ENCODE results near the gene EP400.

EP400 gene

GRCh38 chr12:132123970-132124765, 174.4 kb downstream of the EP400 start:
- DNase-seq (ENCODE audit: low spot score), result no peak

- DNase-seq (ENCODE audit: low spot score), result no peak
Observed at GRCh38 chr12:132124766-132125425, 175.2 kb downstream of the EP400 start.

GRCh38 chr12:132125736-132126135, 176.0 kb downstream of the EP400 start:
- no peak for DNase-seq (ENCODE audit: low spot score)

- no peak for DNase-seq (ENCODE audit: low spot score)
Observed at GRCh38 chr12:132127041-132127440, 177.3 kb downstream of the EP400 start.

GRCh38 chr12:132129007-132129406, 179.3 kb downstream of the EP400 start:
- DNase-seq (ENCODE audit: low spot score), result no peak

- no peak for DNase-seq (ENCODE audit: low spot score)
Observed at GRCh38 chr12:132130690-132131089, 180.9 kb downstream of the EP400 start.

Measured in RKO (cell line).